ENCODE results near the gene BARX2.

GRCh38 chr11:129412494-129412893, 36.8 kb downstream of the BARX2 start:
- TF ChIP-seq GATA3 (IDR thresholded peaks at IDR 0.05; ENCODE audit: low read depth, low read length) (no peak), GATA2 (IDR thresholded peaks at IDR 0.05; ENCODE audit: low read depth, low read length) (no peak)

Data from SH-SY5Y (cell line).